CD4-positive, alpha-beta memory T cell (primary cell): Measurements from ENCODE around the gene CERT1. TPM values are rescaled to one million over a fixed set of nuclear protein-coding genes. Genes with fewer than 3 reads are reported as not detected.

ENCODE experiments used
- CTCF ChIA-PET: fragments of 350-600 bp; sonication (Branson Sonifier 250); formaldehyde crosslinking; loops from one replicate; lab custom pipeline; 2021; ENCODE audit warnings: inconsistent platforms; ENCODE audit not compliant: partially characterized antibody; lab: Charles Lee
- POLR2A ChIA-PET: fragments of 350-600 bp; sonication (Branson Sonifier 250); formaldehyde crosslinking; loops from one replicate; lab custom pipeline; 2021; ENCODE audit not compliant: partially characterized antibody; lab: Charles Lee
- DNase-seq, 5 donors: peaks; one replicate each; pipeline versions ENCODE4 v3.0.0 to v3.0.0-alpha.2; 2020 to 2022; ENCODE audit warnings: mixed read lengths in 1 of 5
- H3K27ac ChIP-seq: one replicate; pipeline ENCODE4 v1.7.0; 2013; ENCODE audit warnings: low read depth, low read length
- H3K27me3 ChIP-seq: 2 replicates; pipeline ENCODE4 v1.7.0; 2013; ENCODE audit warnings: mild to moderate bottlenecking, low read length, moderate library complexity; ENCODE audit not compliant: insufficient read depth
- H3K36me3 ChIP-seq: 2 replicates; pipeline ENCODE4 v1.7.0; 2013; ENCODE audit warnings: mild to moderate bottlenecking, low read length, moderate library complexity; ENCODE audit not compliant: insufficient read depth
- H3K4me1 ChIP-seq: 2 replicates; pipeline ENCODE4 v1.7.0; 2013; ENCODE audit warnings: mild to moderate bottlenecking, low read length, moderate library complexity; ENCODE audit not compliant: insufficient read depth
- H3K4me3 ChIP-seq, 2 donors: one replicate each; pipeline ENCODE4 v1.7.0; 2013; ENCODE audit warnings: low read length in 2 of 2, mild to moderate bottlenecking in 1 of 2
- H3K9me3 ChIP-seq, 2 donors: one replicate each; pipeline ENCODE4 v1.7.0; 2013; ENCODE audit warnings: low read length in 2 of 2, control low read depth in 1 of 2; ENCODE audit not compliant: control insufficient read depth in 1 of 2
- H3K27ac Mint-ChIP-seq, 7 donors: one replicate each; pipeline ENCODE4 v1.8.0; 2020 to 2021; ENCODE audit warnings: mixed read lengths in 7 of 7, mild to moderate bottlenecking in 6 of 7, inconsistent platforms in 3 of 7, moderate library complexity in 3 of 7
- H3K27me3 Mint-ChIP-seq, 2 donors: one replicate each; pipeline ENCODE4 v1.8.0; 2020 to 2021; ENCODE audit warnings: mixed read lengths in 2 of 2
- H3K36me3 Mint-ChIP-seq, 2 donors: one replicate each; pipeline ENCODE4 v1.8.0; 2020 to 2021; ENCODE audit warnings: mixed read lengths in 2 of 2, inconsistent platforms in 1 of 2, mild to moderate bottlenecking in 1 of 2
- H3K4me1 Mint-ChIP-seq, 4 donors: one replicate each; pipeline ENCODE4 v1.8.0; 2020 to 2021; ENCODE audit warnings: mixed read lengths in 4 of 4, mild to moderate bottlenecking in 1 of 4
- H3K4me3 Mint-ChIP-seq, 8 donors: one replicate each; pipeline ENCODE4 v1.8.0; 2020 to 2021; ENCODE audit warnings: mixed read lengths in 8 of 8, mild to moderate bottlenecking in 7 of 8, moderate library complexity in 6 of 8, inconsistent platforms in 3 of 8
- H3K9me3 Mint-ChIP-seq, 8 donors: one replicate each; pipeline ENCODE4 v1.8.0; 2020 to 2021; ENCODE audit warnings: mixed read lengths in 8 of 8, mild to moderate bottlenecking in 5 of 8, inconsistent platforms in 3 of 8, moderate library complexity in 1 of 8
- intact Hi-C: fragments of 100-400 bp; cut with micrococcal nuclease; formaldehyde crosslinking; loops from one replicate; pipeline ENCODE4 v1.15.1; 2023
- polyA plus RNA-seq, 2 donors: library from polyadenylated mRNA; unstranded; fragments of 300-500 nt; fragmentation: Illumina TruSeq; gene quantifications; one replicate each; pipeline ENCODE4 v1.2.3, GENCODE V29; 2021
- total RNA-seq, 2 experiments: library from RNA; stranded (reverse); gene quantifications; one replicate each; pipeline ENCODE4 v1.2.3, GENCODE V29; 2021

CERT1 gene
- total and polyA plus RNA-seq, 4 experiments from 2014 or later, result 16.8 to 49.7 (median 33.2) TPM

GRCh38 chr5:75363726-75364495 lies 147.5 kb downstream of the CERT1 start:
- H3K36me3 ChIP-seq, result peaks cover 14% of the 10 kb centered on the region
- no peak for DNase-seq
- Mint-ChIP-seq H3K4me3 (no peak overlapping the region), H3K27ac (peak overlapping the region in 1 of 7 donors; percentile 33), H3K36me3 (peaks cover 28 to 32% of the 10 kb centered on the region in 2 donors), H3K27me3 (no peaks in the 10 kb centered on the region), H3K4me1 (peaks cover 0 to 6% (median 6%) of the 10 kb centered on the region in 4 donors), H3K9me3 (no peaks in the 10 kb centered on the region)
- H3K4me1 ChIP-seq, result no peaks in the 10 kb centered on the region
- no peaks in the 10 kb centered on the region for H3K27me3 ChIP-seq
- H3K27ac ChIP-seq, result no peak overlapping the region
- H3K4me3 ChIP-seq, result no peak overlapping the region
- CTCF ChIA-PET, result no interaction called here
- POLR2A ChIA-PET, result no interaction called here
- intact Hi-C loops, result no loop called here
- no peaks in the 10 kb centered on the region for H3K9me3 ChIP-seq

- peaks cover 0 to 6% (median 6%) of the 10 kb centered on the region in 4 donors for H3K4me1 Mint-ChIP-seq
- intact Hi-C loops, result no loop called here
- H3K27ac Mint-ChIP-seq, result no peak overlapping the region
- no peaks in the 10 kb centered on the region for H3K9me3 Mint-ChIP-seq
- H3K4me3 ChIP-seq, result no peak overlapping the region
- no peak overlapping the region for H3K4me3 Mint-ChIP-seq
- no peaks in the 10 kb centered on the region for H3K9me3 ChIP-seq
- CTCF ChIA-PET, result no interaction called here
- H3K27ac ChIP-seq, result no peak overlapping the region
- POLR2A ChIA-PET, result no interaction called here
- H3K36me3 Mint-ChIP-seq, result peaks cover 32 to 36% of the 10 kb centered on the region in 2 donors
- H3K4me1 ChIP-seq, result no peaks in the 10 kb centered on the region
- DNase-seq, result no peak
- H3K36me3 ChIP-seq, result peaks cover 14% of the 10 kb centered on the region
- H3K27me3 Mint-ChIP-seq, result no peaks in the 10 kb centered on the region
- no peaks in the 10 kb centered on the region for H3K27me3 ChIP-seq
Observed at GRCh38 chr5:75363111-75363510, 148.3 kb downstream of the CERT1 start.

GRCh38 chr5:75362474-75362975 lies 148.9 kb downstream of the CERT1 start:
- H3K9me3 ChIP-seq, result no peaks in the 10 kb centered on the region
- no peaks in the 10 kb centered on the region for H3K27me3 ChIP-seq
- peak overlapping the region in 1 of 7 donors; percentile 58 for H3K27ac Mint-ChIP-seq
- intact Hi-C loops, result no loop called here
- H3K9me3 Mint-ChIP-seq, result no peaks in the 10 kb centered on the region
- peaks cover 0 to 6% (median 6%) of the 10 kb centered on the region in 4 donors for H3K4me1 Mint-ChIP-seq
- H3K4me3 Mint-ChIP-seq, result no peak overlapping the region
- no peak overlapping the region for H3K27ac ChIP-seq
- H3K27me3 Mint-ChIP-seq, result no peaks in the 10 kb centered on the region
- H3K36me3 Mint-ChIP-seq, result peaks cover 35 to 39% of the 10 kb centered on the region in 2 donors
- H3K4me1 ChIP-seq, result no peaks in the 10 kb centered on the region
- POLR2A ChIA-PET, result no interaction called here
- no peak overlapping the region for H3K4me3 ChIP-seq
- H3K36me3 ChIP-seq, result peaks cover 14% of the 10 kb centered on the region
- CTCF ChIA-PET, result no interaction called here
- DNase-seq, result no peak

- POLR2A ChIA-PET, result no interaction called here
- Histone ChIP-seq H3K9me3 (no peaks in the 10 kb centered on the region), H3K4me1 (no peaks in the 10 kb centered on the region), H3K4me3 (no peak overlapping the region), H3K27ac (no peak overlapping the region), H3K36me3 (peaks cover 23% of the 10 kb centered on the region), H3K27me3 (no peaks in the 10 kb centered on the region)
- H3K36me3 Mint-ChIP-seq, result peaks cover 43 to 51% of the 10 kb centered on the region in 2 donors
- intact Hi-C loops, result no loop called here
- no peak for DNase-seq
- CTCF ChIA-PET, result no interaction called here
- H3K9me3 Mint-ChIP-seq, result no peaks in the 10 kb centered on the region
- H3K4me3 Mint-ChIP-seq, result no peak overlapping the region
- no peaks in the 10 kb centered on the region for H3K27me3 Mint-ChIP-seq
- peaks cover 0 to 2% (median 0%) of the 10 kb centered on the region in 4 donors for H3K4me1 Mint-ChIP-seq
- no peak overlapping the region for H3K27ac Mint-ChIP-seq
Observed at GRCh38 chr5:75361310-75361709, 150.1 kb downstream of the CERT1 start.

- H3K27me3 ChIP-seq, result no peaks in the 10 kb centered on the region
- H3K9me3 ChIP-seq, result no peaks in the 10 kb centered on the region
- Mint-ChIP-seq H3K4me1 (no peaks in the 10 kb centered on the region), H3K27me3 (no peaks in the 10 kb centered on the region), H3K4me3 (no peak overlapping the region), H3K36me3 (peaks cover 59 to 67% of the 10 kb centered on the region in 2 donors), H3K27ac (no peak overlapping the region), H3K9me3 (no peaks in the 10 kb centered on the region)
- CTCF ChIA-PET, result no interaction called here
- H3K4me3 ChIP-seq, result no peak overlapping the region
- H3K27ac ChIP-seq, result no peak overlapping the region
- no peak for DNase-seq
- POLR2A ChIA-PET, result interaction anchor here (1.2 kb wide), 1 partner anchor 13 kb away, joined by 3 read pairs; no protein-coding TSS in a partner anchor
- no peaks in the 10 kb centered on the region for H3K4me1 ChIP-seq
- peaks cover 38% of the 10 kb centered on the region for H3K36me3 ChIP-seq
- intact Hi-C loops, result no loop called here
Observed at GRCh38 chr5:75358117-75358516, 153.3 kb downstream of the CERT1 start.

GRCh38 chr5:75356719-75357118 lies 154.7 kb downstream of the CERT1 start:
- DNase-seq, result no peak
- H3K36me3 Mint-ChIP-seq, result peaks cover 55 to 68% of the 10 kb centered on the region in 2 donors
- ChIA-PET POLR2A (no interaction called here), CTCF (no interaction called here)
- Histone ChIP-seq H3K36me3 (peaks cover 48% of the 10 kb centered on the region), H3K27me3 (no peaks in the 10 kb centered on the region), H3K9me3 (no peaks in the 10 kb centered on the region), H3K4me1 (no peaks in the 10 kb centered on the region), H3K27ac (no peak overlapping the region), H3K4me3 (no peak overlapping the region)
- no peaks in the 10 kb centered on the region for H3K9me3 Mint-ChIP-seq
- intact Hi-C loops, result no loop called here
- H3K27me3 Mint-ChIP-seq, result no peaks in the 10 kb centered on the region
- no peaks in the 10 kb centered on the region for H3K4me1 Mint-ChIP-seq
- peak overlapping the region in 1 of 7 donors; percentile 75 for H3K27ac Mint-ChIP-seq
- H3K4me3 Mint-ChIP-seq, result no peak overlapping the region

GRCh38 chr5:75355236-75355635 lies 156.2 kb downstream of the CERT1 start:
- no peak overlapping the region for H3K27ac ChIP-seq
- H3K9me3 ChIP-seq, result no peaks in the 10 kb centered on the region
- Mint-ChIP-seq H3K36me3 (peaks cover 61 to 70% of the 10 kb centered on the region in 2 donors), H3K27ac (no peak overlapping the region), H3K4me3 (no peak overlapping the region), H3K9me3 (no peaks in the 10 kb centered on the region), H3K27me3 (no peaks in the 10 kb centered on the region), H3K4me1 (no peaks in the 10 kb centered on the region)
- intact Hi-C loops, result no loop called here
- peaks cover 62% of the 10 kb centered on the region for H3K36me3 ChIP-seq
- ChIA-PET CTCF (no interaction called here), POLR2A (interaction anchor here (0.6 kb wide), 1 partner anchor 90 kb away, joined by 3 read pairs; no protein-coding TSS in a partner anchor)
- no peaks in the 10 kb centered on the region for H3K27me3 ChIP-seq
- H3K4me3 ChIP-seq, result no peak overlapping the region
- DNase-seq, result no peak
- no peaks in the 10 kb centered on the region for H3K4me1 ChIP-seq
